Fibroblast of lung (primary cell): ENCODE measurements around the gene RAPGEF3.

Experiments
- EZH2 ChIP-seq: IDR thresholded peaks from 2 replicates; pipeline ENCODE4 v1.5.1; 2012; ENCODE audit warnings: low read length, control low read depth, mild to moderate bottlenecking; ENCODE audit errors: missing control alignments
- TF ChIP-seq, protein P1 (sequence below), 2 donors: IDR thresholded peaks in 1 of 2; conservative IDR thresholded peaks in 1 of 2; 1 replicate in 1 of 2; 2 replicates in 1 of 2; pipeline ENCODE4 v1.5.1; 2011 to 2012; ENCODE audit warnings: low read length in 2 of 2, control low read depth in 1 of 2, inconsistent platforms in 1 of 2, low read depth in 1 of 2, mild to moderate bottlenecking in 1 of 2

DNA sequence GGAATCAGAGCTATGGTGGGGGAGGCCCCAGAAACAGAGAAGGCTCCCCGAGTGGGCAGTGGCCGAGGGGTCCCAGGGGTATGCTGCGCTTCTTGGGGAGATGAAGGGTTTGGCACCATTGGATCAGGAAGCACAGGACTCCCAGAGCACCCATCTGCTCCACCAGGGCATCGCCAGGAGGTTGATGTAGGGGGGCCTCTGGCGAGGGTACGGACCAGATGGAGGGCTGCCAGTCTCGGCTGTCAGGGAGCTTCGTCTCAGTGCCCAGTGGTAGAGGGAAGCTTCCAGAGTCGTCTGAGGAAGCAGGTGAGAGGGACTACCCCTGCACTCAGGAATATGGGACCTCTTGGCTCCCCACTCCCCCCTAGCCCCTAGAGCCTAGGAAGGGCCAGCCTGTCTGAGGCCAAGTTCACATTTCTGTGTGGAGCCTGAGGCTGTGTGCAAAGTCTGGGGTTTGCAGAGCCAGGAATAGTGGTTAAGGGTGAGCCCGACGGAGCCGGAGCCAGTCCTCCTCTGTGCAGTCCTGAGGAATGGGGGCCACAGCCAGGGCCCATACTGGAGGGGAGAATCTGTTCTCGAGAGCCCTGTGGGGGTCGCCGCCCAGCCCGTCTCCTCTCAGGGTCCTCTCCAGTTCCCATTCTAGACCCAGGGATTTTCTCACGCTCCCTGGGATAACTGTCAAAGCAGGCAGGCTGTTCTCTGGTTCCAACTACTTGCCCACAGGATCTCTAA, 24.5 kb upstream of the RAPGEF3 start:
- TF ChIP-seq, protein P1, sequence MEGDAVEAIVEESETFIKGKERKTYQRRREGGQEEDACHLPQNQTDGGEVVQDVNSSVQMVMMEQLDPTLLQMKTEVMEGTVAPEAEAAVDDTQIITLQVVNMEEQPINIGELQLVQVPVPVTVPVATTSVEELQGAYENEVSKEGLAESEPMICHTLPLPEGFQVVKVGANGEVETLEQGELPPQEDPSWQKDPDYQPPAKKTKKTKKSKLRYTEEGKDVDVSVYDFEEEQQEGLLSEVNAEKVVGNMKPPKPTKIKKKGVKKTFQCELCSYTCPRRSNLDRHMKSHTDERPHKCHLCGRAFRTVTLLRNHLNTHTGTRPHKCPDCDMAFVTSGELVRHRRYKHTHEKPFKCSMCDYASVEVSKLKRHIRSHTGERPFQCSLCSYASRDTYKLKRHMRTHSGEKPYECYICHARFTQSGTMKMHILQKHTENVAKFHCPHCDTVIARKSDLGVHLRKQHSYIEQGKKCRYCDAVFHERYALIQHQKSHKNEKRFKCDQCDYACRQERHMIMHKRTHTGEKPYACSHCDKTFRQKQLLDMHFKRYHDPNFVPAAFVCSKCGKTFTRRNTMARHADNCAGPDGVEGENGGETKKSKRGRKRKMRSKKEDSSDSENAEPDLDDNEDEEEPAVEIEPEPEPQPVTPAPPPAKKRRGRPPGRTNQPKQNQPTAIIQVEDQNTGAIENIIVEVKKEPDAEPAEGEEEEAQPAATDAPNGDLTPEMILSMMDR (conservative IDR thresholded peaks at IDR 0.05 in 1 of 2, IDR thresholded peaks at IDR 0.05 in 1 of 2; ENCODE audit: low read depth in 1 of 2, low read length in 2 of 2): no peak
- no peak for TF ChIP-seq EZH2
